Right atrium auricular region (tissue), 2 donors: ENCODE results near the gene CDY2A. TPM values are rescaled to one million over a fixed set of nuclear protein-coding genes. Genes with fewer than 3 reads are reported as not detected.

Source experiments
- total RNA-seq, 2 donors: library from RNA; depleted of rRNA; stranded (reverse); fragments of >200 nt; gene quantifications; one replicate each; pipeline ENCODE4 v1.1.0, GENCODE V29; 2016

The CDY2A gene
- total RNA-seq, 2 donors from 2014 or later = not detected

Other genes starting within 250 kb of the CDY2A start
- not detected for gene CDY2B, start 145.6 kb upstream of the CDY2A start, total RNA-seq